C4-2B (cell line): ENCODE measurements around the gene CCDC34.

ENCODE experiments used
- ZFX ChIP-seq: fragments of 450-650 bp; IDR thresholded peaks from 2 replicates; pipeline ENCODE4 v1.6.1; 2017
- TF ChIP-seq, protein P1 (sequence below): fragments of 450-650 bp; conservative IDR thresholded peaks from 2 replicates; pipeline ENCODE4 v1.5.1; 2017; ENCODE audit warnings: mild to moderate bottlenecking

DNA sequence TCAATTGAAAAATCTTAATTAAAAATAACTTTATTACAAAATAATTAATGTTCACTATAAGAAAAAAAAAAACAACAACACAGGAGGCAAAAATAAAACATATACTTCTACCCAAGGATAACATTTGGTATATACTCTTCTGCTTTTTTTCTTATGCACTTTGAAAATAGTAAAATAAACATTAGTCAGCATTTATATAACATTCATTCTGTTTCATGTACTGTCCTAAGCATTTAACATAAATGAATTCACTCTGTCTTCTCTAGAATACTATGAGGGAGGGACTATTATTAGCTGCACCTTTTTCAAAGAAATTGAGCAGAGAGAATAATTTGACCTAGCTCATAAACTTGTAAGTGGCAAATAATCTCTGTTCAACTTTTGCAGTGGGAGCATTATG lies 48.3 kb upstream of the CCDC34 start:
- TF ChIP-seq, protein P1, sequence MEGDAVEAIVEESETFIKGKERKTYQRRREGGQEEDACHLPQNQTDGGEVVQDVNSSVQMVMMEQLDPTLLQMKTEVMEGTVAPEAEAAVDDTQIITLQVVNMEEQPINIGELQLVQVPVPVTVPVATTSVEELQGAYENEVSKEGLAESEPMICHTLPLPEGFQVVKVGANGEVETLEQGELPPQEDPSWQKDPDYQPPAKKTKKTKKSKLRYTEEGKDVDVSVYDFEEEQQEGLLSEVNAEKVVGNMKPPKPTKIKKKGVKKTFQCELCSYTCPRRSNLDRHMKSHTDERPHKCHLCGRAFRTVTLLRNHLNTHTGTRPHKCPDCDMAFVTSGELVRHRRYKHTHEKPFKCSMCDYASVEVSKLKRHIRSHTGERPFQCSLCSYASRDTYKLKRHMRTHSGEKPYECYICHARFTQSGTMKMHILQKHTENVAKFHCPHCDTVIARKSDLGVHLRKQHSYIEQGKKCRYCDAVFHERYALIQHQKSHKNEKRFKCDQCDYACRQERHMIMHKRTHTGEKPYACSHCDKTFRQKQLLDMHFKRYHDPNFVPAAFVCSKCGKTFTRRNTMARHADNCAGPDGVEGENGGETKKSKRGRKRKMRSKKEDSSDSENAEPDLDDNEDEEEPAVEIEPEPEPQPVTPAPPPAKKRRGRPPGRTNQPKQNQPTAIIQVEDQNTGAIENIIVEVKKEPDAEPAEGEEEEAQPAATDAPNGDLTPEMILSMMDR, result no peak
- TF ChIP-seq ZFX, result no peak
